K562 (cell line): ENCODE data around the gene FOXN1. TPM values are rescaled to one million over a fixed set of nuclear protein-coding genes. Genes with fewer than 3 reads are reported as not detected.

Experiments
- ATAC-seq: fragments of 200-7000 bp; cut with Tn5 transposase; 3 replicates; pipeline ENCODE4 v1.9.1; 2020; ENCODE audit warnings: moderate library complexity
- BruUV-seq: library from RNA; stranded (reverse); fragments of 400-500 nt; replicated peaks from 2 replicates; lab custom pipeline; 2021; lab: Mats Ljungman, UMichigan
- CTCF ChIA-PET: fragments of 300-600 bp; formaldehyde crosslinking; extraction: SDS; loops from one replicate; lab custom pipeline; 2021; ENCODE audit warnings: low intra/inter-chr PET ratio; lab: Yijun Ruan, JAX
- POLR2A ChIA-PET: fragments of 300-600, 350-650 bp; sonication (Branson Sonifier 250); formaldehyde crosslinking; extraction: SDS; loops from one replicate; lab custom pipeline; 2021; ENCODE audit warnings: antibody characterized with exemption, inconsistent platforms; lab: Yijun Ruan, JAX
- DNase-seq, 4 experiments: peaks; one replicate each; pipeline versions ENCODE4 v3.0.0 to v3.0.0-alpha.2; 2011 to 2018; ENCODE audit warnings: low spot score in 3 of 4, mixed read lengths in 3 of 4; ENCODE audit errors: extremely low read depth in 1 of 4
- FAIRE-seq: peaks from 2 replicates; lab custom pipeline; 2011; peaks lifted over from hg19 to GRCh38; lab: Jason Lieb, UNC
- H2AFZ ChIP-seq: 2 replicates; pipeline ENCODE4 v1.6.0; 2011; ENCODE audit warnings: low read depth, low read length, control low read depth, inconsistent platforms
- H3K27ac ChIP-seq: fragments of 200-600 bp; 3 replicates; pipeline ENCODE4 v1.8.0; 2011; ENCODE audit warnings: low read depth, mild to moderate bottlenecking, control low read depth, inconsistent platforms, low read length, moderate library complexity, mixed read lengths; ENCODE audit errors: extremely low read depth
- H3K27me3 ChIP-seq, 2 experiments: fragments of 300-600 bp in 1 of 2; 2 replicates in 1 of 2; 3 replicates in 1 of 2; pipeline versions ENCODE4 v1.6.0 to v1.8.0; 2011; ENCODE audit warnings: inconsistent platforms in 2 of 2, low read length in 2 of 2, mild to moderate bottlenecking in 1 of 2, mixed read lengths in 1 of 2, moderate library complexity in 1 of 2; ENCODE audit not compliant: control insufficient read depth in 2 of 2, insufficient read depth in 2 of 2
- H3K36me3 ChIP-seq: fragments of 300-600 bp; 3 replicates; pipeline ENCODE4 v1.8.0; 2011; ENCODE audit warnings: mild to moderate bottlenecking, low read length, inconsistent platforms; ENCODE audit not compliant: control insufficient read depth, insufficient read depth
- H3K4me1 ChIP-seq, 2 experiments: fragments of 200-600 bp in 1 of 2; replicated peaks in 1 of 2; 2 replicates in 1 of 2; 3 replicates in 1 of 2; pipeline versions ENCODE4 v1.5.1 to v1.8.0; 2011; ENCODE audit warnings: inconsistent platforms in 2 of 2, low read length in 2 of 2, mild to moderate bottlenecking in 1 of 2, mixed read lengths in 1 of 2, moderate library complexity in 1 of 2; ENCODE audit not compliant: control insufficient read depth in 2 of 2, insufficient read depth in 2 of 2
- H3K4me2 ChIP-seq: 2 replicates; pipeline ENCODE4 v1.6.1; 2011; ENCODE audit warnings: low read length, control low read depth, inconsistent platforms, mixed read lengths; ENCODE audit not compliant: insufficient read depth
- H3K4me3 ChIP-seq: fragments of 200-600 bp; sonication (generic), shearing (Covaris generic); 2 replicates; pipeline ENCODE4 v1.5.1; 2016; ENCODE audit warnings: control low read depth, inconsistent platforms
- H3K79me2 ChIP-seq: fragments of 200-600 bp; 3 replicates; pipeline ENCODE4 v1.8.0; 2011; ENCODE audit warnings: low read length, inconsistent platforms; ENCODE audit not compliant: control insufficient read depth, insufficient read depth
- H3K9ac ChIP-seq, 2 experiments: 2 replicates each; pipeline versions ENCODE4 v1.6.0 to v1.6.1; 2011; ENCODE audit warnings: low read depth in 2 of 2, low read length in 2 of 2, control low read depth in 1 of 2, inconsistent platforms in 1 of 2, mild to moderate bottlenecking in 1 of 2, mixed read lengths in 1 of 2; ENCODE audit not compliant: insufficient read depth in 1 of 2
- H3K9me1 ChIP-seq: one replicate; pipeline ENCODE4 v1.6.0; 2011; ENCODE audit warnings: inconsistent platforms, mild to moderate bottlenecking, low read length, moderate library complexity; ENCODE audit not compliant: control insufficient read depth, insufficient read depth
- H3K9me3 ChIP-seq: replicated peaks from 2 replicates; pipeline ENCODE4 v1.5.1; 2011; ENCODE audit warnings: low read depth, low read length, inconsistent platforms; ENCODE audit not compliant: control insufficient read depth, insufficient read depth
- H4K20me1 ChIP-seq: replicated peaks from 2 replicates; pipeline ENCODE4 v1.6.1; 2011; ENCODE audit warnings: low read length, inconsistent platforms, mixed read lengths; ENCODE audit not compliant: control insufficient read depth, insufficient read depth
- KDM1A ChIP-seq, 2 experiments: fragments of 450-650 bp; IDR thresholded peaks; 2 replicates each; pipeline ENCODE4 v1.6.1; 2016; ENCODE audit warnings: mild to moderate bottlenecking in 2 of 2
- PKNOX1 ChIP-seq: fragments of 450-650 bp; IDR thresholded peaks from 2 replicates; pipeline ENCODE4 v1.6.1; 2016
- WGBS: fragments of 100-300 bp; shearing (Covaris generic); methylation state at CpG from one replicate; pipeline ENCODE4 v1.1.6; 2016; ENCODE audit warnings: low coverage, mixed read lengths; ENCODE audit not compliant: insufficient coverage; ENCODE audit errors: missing lambda C conversion rate; 5-methylcytosine and 5-hydroxymethylcytosine counted together
- in situ Hi-C: fragments of 300-500 bp; cut with MboI; formaldehyde crosslinking; loops from 4 replicates; pipeline ENCODE4 v1.15.0; 2018; ENCODE audit warnings: inconsistent platforms, mixed read lengths
- intact Hi-C: fragments of 100-400 bp; cut with micrococcal nuclease; formaldehyde crosslinking; loops from 2 replicates; pipeline ENCODE4 v1.14.2; 2022
- polyA plus RNA-seq, 8 experiments: library from polyadenylated mRNA; depleted of rRNA in 4 of 8; stranded (reverse) in 5 of 8; unstranded in 3 of 8; fragments of >200 nt; fragmentation: Nextera tagmentation in 2 of 8; fragmentation: Illumina TruSeq in 1 of 8; extraction: Ambion mirVana in 2 of 8; extraction: Trizol in 1 of 8; gene quantifications; 2 replicates each; pipeline versions ENCODE4 v1.2.1 to v1.2.3, GENCODE V29; 2011 to 2014; ENCODE audit warnings: inconsistent platforms in 1 of 8, missing spikeins in 1 of 8
- total RNA-seq, 7 experiments: library from RNA; depleted of rRNA in 6 of 7; stranded (reverse); fragments of >200 nt in 6 of 7; fragmentation: Illumina TruSeq in 2 of 7; extraction: Trizol in 2 of 7; gene quantifications; 2 replicates each; pipeline versions ENCODE4 v1.2.1 to v1.2.3, GENCODE V29; 2011 to 2021; ENCODE audit warnings: low replicate concordance in 1 of 7

Gene FOXN1
- total and polyA plus RNA-seq, 9 of the 15 experiments (the other 6 are each of a cell fraction or from before 2014, with no cell fraction given), result not detected

- POLR2A ChIA-PET, result interaction anchor here (0.5 to 1.1 kb wide), 5 partner anchors 14 to 33 kb away, joined by 3 to 5 read pairs (median 4); no protein-coding TSS in a partner anchor
Observed at GRCh38 chr17:28536532-28537218, 30.5 kb downstream of the FOXN1 start.

More at GRCh38 chr17:28536532-28537218, 30.5 kb downstream of the FOXN1 start:
- DNase-seq (no peak), ATAC-seq (no peak), FAIRE-seq (no peak)
- no peak overlapping the region; a peak in 1 of 4 replicates for H3K9ac ChIP-seq
- WGBS, result 1% methylated on average over 8 of the region's 9 CpGs
- no peak overlapping the region for H3K27ac ChIP-seq
- H3K4me2 ChIP-seq, result no peak overlapping the region
- no peak overlapping the region for H3K4me3 ChIP-seq
- no peaks in the 10 kb centered on the region for H3K36me3 ChIP-seq
- peaks cover 0 to 15% of the 10 kb centered on the region in 2 experiments; a peak in 3 of 5 replicates for H3K4me1 ChIP-seq
- 0 out of 2 replicates have a peak, but pooled peaks have one; percentile 5 for TF ChIP-seq PKNOX1
- no peak for TF ChIP-seq KDM1A (IDR thresholded peaks at IDR 0.05)
- in situ Hi-C loops, result loop anchor here (5.0 kb wide), 1 partner anchor 39 kb away; no protein-coding TSS in a partner anchor
- CTCF ChIA-PET, result no interaction called here
- no peak overlapping the region for H2AFZ ChIP-seq
- H4K20me1 ChIP-seq, result peaks cover 18% of the 10 kb centered on the region; the same call in 1 of the 2 replicates
- H3K9me3 ChIP-seq, result no peaks in the 10 kb centered on the region
- H3K79me2 ChIP-seq, result no peaks in the 10 kb centered on the region
- no TSS peak for BruUV-seq
- intact Hi-C loops, result no loop called here
- no peaks in the 10 kb centered on the region for H3K9me1 ChIP-seq
- peaks cover 4 to 45% of the 10 kb centered on the region in 2 experiments; a peak in 4 of 5 replicates for H3K27me3 ChIP-seq
